ENCODE results near the gene KCNQ2.
"Not testable (repeated sequence)": the region's sequence is repeated elsewhere in the genome, so short reads cannot be mapped to it uniquely, and the experiment has no call there.

The KCNQ2 gene

GRCh38 chr20:63382551-63383300 is 89.7 kb downstream of the KCNQ2 start:
- DNase-seq, result no peak

GRCh38 chr20:63381781-63382431 is 90.5 kb downstream of the KCNQ2 start:
- DNase-seq, result no peak

- no peak for DNase-seq
Observed at GRCh38 chr20:63380346-63380870, 92.0 kb downstream of the KCNQ2 start.

GRCh38 chr20:63379872-63380271 is 92.6 kb downstream of the KCNQ2 start:
- not testable (repeated sequence) for DNase-seq

GRCh38 chr20:63379296-63379695 is 93.2 kb downstream of the KCNQ2 start:
- no peak for DNase-seq

- DNase-seq, result no peak
Observed at GRCh38 chr20:63378626-63379025, 93.8 kb downstream of the KCNQ2 start.

- DNase-seq, result no peak
Observed at GRCh38 chr20:63377951-63378381, 94.5 kb downstream of the KCNQ2 start.

GRCh38 chr20:63377256-63377941 is 95.1 kb downstream of the KCNQ2 start:
- DNase-seq, result no peak

GRCh38 chr20:63376283-63377250 is 95.9 kb downstream of the KCNQ2 start:
- no peak for DNase-seq

- DNase-seq, result no peak
Observed at GRCh38 chr20:63375438-63375837, 97.0 kb downstream of the KCNQ2 start.

GRCh38 chr20:63374504-63374903 is 98.0 kb downstream of the KCNQ2 start:
- DNase-seq, result no peak

- DNase-seq, result no peak
Observed at GRCh38 chr20:63373996-63374395, 98.5 kb downstream of the KCNQ2 start.

GRCh38 chr20:63372971-63373885 is 99.2 kb downstream of the KCNQ2 start:
- no peak for DNase-seq

GRCh38 chr20:63371291-63371865 is 101.1 kb downstream of the KCNQ2 start:
- no peak for DNase-seq

GRCh38 chr20:63370618-63371187 is 101.8 kb downstream of the KCNQ2 start:
- DNase-seq, result no peak

- DNase-seq, result no peak
Observed at GRCh38 chr20:63369724-63370617, 102.5 kb downstream of the KCNQ2 start.

GRCh38 chr20:63369024-63369530 is 103.4 kb downstream of the KCNQ2 start:
- no peak for DNase-seq

GRCh38 chr20:63368151-63368550 is 104.3 kb downstream of the KCNQ2 start:
- no peak for DNase-seq

GRCh38 chr20:63367446-63368055 is 104.9 kb downstream of the KCNQ2 start:
- no peak for DNase-seq

Data from inflammatory macrophage (primary cell).